ENCODE measurements around the gene DENND4A.

The DENND4A gene

DNA sequence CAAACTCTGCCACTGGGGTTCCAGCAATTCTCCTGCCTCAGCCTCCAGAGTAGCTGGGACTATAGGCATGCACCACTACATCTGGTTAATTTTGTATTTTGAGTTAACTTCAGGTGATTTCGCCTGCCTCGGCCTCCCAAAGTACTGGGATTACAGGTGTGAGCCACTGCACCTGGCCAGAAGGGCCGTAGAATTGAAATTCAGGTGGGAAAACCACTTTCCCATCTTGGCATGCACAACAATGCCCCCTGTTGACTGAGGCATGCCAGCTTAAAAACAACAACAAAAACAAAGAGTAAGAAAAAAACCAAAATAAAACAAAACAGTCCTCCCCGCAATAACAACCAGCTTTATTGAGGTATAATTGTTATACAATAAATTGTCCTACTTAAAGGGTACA, 44.6 kb upstream of the DENND4A start:
- Histone ChIP-seq H3K4me1 (ENCODE audit: control insufficient read depth, insufficient read depth, low read length) (peaks cover 15% of the 10 kb centered on the region), H3K9me3 (ENCODE audit: control insufficient read depth, insufficient read depth, low read depth, low read length) (no peaks in the 10 kb centered on the region), H3K4me3 (ENCODE audit: low read depth, low read length) (no peak overlapping the region), H3K27ac (ENCODE audit: extremely low read depth, low read depth, low read length) (no peak overlapping the region), H3K36me3 (ENCODE audit: control insufficient read depth in 2 of 2, insufficient read depth in 1 of 2, low read length in 2 of 2) (no peaks in the 10 kb centered on the region)
- CTCF ChIA-PET, result interaction anchor here (0.6 to 7.1 kb wide), 20 partner anchors 9 to 536 kb away, joined by 3 to 57 read pairs (median 4); no protein-coding TSS in a partner anchor
- POLR2A ChIA-PET, result no interaction called here
- TF ChIP-seq ZNF654 (tag by site-specific recombination; IDR thresholded peaks at IDR 0.05; ENCODE audit: low read depth) (peak; percentile 63), KLF7 (tag by site-specific recombination; IDR thresholded peaks at IDR 0.05; ENCODE audit: borderline replicate concordance) (no peak), ZNF202 (tag by site-specific recombination; IDR thresholded peaks at IDR 0.05; ENCODE audit: borderline replicate concordance) (no peak), ZNF2 (tag by site-specific recombination; IDR thresholded peaks at IDR 0.05) (peak; percentile 63; the same call in 1 of the 2 replicates)
- TF ChIP-seq, protein P1, sequence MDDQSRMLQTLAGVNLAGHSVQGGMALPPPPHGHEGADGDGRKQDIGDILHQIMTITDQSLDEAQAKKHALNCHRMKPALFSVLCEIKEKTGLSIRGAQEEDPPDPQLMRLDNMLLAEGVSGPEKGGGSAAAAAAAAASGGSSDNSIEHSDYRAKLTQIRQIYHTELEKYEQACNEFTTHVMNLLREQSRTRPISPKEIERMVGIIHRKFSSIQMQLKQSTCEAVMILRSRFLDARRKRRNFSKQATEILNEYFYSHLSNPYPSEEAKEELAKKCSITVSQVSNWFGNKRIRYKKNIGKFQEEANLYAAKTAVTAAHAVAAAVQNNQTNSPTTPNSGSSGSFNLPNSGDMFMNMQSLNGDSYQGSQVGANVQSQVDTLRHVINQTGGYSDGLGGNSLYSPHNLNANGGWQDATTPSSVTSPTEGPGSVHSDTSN (CRISPR knock-in tag; IDR thresholded peaks at IDR 0.05), result no peak
- TF ChIP-seq, protein P2, sequence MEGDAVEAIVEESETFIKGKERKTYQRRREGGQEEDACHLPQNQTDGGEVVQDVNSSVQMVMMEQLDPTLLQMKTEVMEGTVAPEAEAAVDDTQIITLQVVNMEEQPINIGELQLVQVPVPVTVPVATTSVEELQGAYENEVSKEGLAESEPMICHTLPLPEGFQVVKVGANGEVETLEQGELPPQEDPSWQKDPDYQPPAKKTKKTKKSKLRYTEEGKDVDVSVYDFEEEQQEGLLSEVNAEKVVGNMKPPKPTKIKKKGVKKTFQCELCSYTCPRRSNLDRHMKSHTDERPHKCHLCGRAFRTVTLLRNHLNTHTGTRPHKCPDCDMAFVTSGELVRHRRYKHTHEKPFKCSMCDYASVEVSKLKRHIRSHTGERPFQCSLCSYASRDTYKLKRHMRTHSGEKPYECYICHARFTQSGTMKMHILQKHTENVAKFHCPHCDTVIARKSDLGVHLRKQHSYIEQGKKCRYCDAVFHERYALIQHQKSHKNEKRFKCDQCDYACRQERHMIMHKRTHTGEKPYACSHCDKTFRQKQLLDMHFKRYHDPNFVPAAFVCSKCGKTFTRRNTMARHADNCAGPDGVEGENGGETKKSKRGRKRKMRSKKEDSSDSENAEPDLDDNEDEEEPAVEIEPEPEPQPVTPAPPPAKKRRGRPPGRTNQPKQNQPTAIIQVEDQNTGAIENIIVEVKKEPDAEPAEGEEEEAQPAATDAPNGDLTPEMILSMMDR (tag by site-specific recombination; IDR thresholded peaks at IDR 0.05), result peak; percentile 48

DNA sequence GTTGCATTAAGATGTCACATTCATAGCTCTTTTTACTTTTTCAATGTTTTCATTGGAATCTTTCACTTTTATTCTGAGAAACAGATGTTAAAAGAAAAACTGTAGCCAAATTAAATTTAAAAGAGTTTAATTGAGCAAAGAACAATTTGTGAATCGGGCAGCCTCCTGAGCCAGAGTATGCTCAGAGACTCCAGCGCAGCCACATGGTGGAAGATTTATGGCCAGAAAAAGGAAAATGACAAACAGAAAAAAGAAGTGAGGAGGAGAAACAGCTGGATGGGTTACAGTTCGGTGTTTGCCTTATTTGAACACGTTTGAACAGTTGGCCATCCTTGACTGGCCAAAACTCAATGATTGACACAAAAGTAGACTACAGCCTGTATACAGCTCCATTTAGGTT, 43.4 kb upstream of the DENND4A start:
- ChIA-PET POLR2A (interaction anchor here (1.4 kb wide), 1 partner anchor 33 kb away, joined by 5 read pairs; the partner anchor contains the start of gene RAB11A), CTCF (interaction anchor here (0.7 to 7.1 kb wide), 10 partner anchors 10 to 426 kb away, joined by 3 to 57 read pairs (median 4); no protein-coding TSS in a partner anchor)
- H3K27ac ChIP-seq (ENCODE audit: extremely low read depth, low read depth, low read length), result no peak overlapping the region
- no peak overlapping the region for H3K4me3 ChIP-seq (ENCODE audit: low read depth, low read length)
- no peak for TF ChIP-seq ZNF169 (tag by site-specific recombination; IDR thresholded peaks at IDR 0.05)
- TF ChIP-seq ZNF155 (tag by site-specific recombination; IDR thresholded peaks at IDR 0.05), result no peak
- TF ChIP-seq ZNF624 (tag by site-specific recombination; IDR thresholded peaks at IDR 0.05), result no peak
- TF ChIP-seq GLIS1 (tag by site-specific recombination; IDR thresholded peaks at IDR 0.05), result no peak
- TF ChIP-seq ZNF48 (tag by site-specific recombination; IDR thresholded peaks at IDR 0.05), result no peak
- TF ChIP-seq, protein P3, sequence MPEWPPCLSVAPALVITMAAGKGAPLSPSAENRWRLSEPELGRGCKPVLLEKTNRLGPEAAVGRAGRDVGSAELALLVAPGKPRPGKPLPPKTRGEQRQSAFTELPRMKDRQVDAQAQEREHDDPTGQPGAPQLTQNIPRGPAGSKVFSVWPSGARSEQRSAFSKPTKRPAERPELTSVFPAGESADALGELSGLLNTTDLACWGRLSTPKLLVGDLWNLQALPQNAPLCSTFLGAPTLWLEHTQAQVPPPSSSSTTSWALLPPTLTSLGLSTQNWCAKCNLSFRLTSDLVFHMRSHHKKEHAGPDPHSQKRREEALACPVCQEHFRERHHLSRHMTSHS (tag by site-specific recombination; IDR thresholded peaks at IDR 0.05), result no peak
- no peak for TF ChIP-seq ZNF791 (tag by site-specific recombination; IDR thresholded peaks at IDR 0.05)
- no peak for TF ChIP-seq ZNF558 (tag by site-specific recombination; IDR thresholded peaks at IDR 0.05)
- no peak for TF ChIP-seq ZNF37A (tag by site-specific recombination; IDR thresholded peaks at IDR 0.05)
- no peak for TF ChIP-seq ZNF354C (tag by site-specific recombination; IDR thresholded peaks at IDR 0.05; ENCODE audit: borderline replicate concordance, low read depth)
- no peak for TF ChIP-seq ZFP69B (tag by site-specific recombination; IDR thresholded peaks at IDR 0.05)
- no peaks in the 10 kb centered on the region for H3K9me3 ChIP-seq (ENCODE audit: control insufficient read depth, insufficient read depth, low read depth, low read length)
- peaks cover 15% of the 10 kb centered on the region for H3K4me1 ChIP-seq (ENCODE audit: control insufficient read depth, insufficient read depth, low read length)
- no peaks in the 10 kb centered on the region for H3K36me3 ChIP-seq (ENCODE audit: control insufficient read depth in 2 of 2, insufficient read depth in 1 of 2, low read length in 2 of 2)

DNA sequence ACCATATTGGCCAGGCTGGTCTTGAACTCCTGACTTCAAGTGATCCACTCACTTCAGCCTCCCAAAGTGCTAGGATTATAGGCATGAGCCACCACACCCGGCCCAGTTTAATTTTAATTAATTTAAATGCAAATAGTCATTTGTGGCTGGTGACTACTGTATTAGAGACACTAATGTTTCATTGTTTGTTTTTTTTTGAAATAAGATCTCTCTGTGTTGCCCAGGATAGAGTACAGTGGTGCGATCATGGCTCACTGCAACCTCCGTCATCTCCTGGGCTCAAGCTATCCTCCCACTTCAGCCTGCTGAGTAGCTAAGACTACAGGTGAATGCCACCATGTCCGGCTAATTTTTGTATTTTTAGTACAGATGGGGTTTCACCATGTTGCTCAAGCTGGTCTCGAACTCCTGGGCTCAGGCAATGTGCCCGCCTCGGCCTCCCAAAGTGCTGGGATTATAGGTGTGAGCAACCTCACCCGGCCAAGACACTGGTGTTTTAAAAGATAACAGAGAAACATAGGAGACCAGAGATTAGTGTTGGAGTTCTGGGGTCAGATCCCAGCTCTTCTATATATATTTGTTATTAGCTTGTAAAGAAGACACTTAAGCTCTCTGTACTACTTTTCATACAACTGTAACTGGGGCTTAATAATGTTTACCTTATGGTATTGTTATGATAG, 42.6 kb upstream of the DENND4A start:
- no peak overlapping the region for H3K4me3 ChIP-seq (ENCODE audit: low read depth, low read length)
- H3K9me3 ChIP-seq (ENCODE audit: control insufficient read depth, insufficient read depth, low read depth, low read length), result no peaks in the 10 kb centered on the region
- peaks cover 15% of the 10 kb centered on the region for H3K4me1 ChIP-seq (ENCODE audit: control insufficient read depth, insufficient read depth, low read length)
- no peak overlapping the region; the same call in 1 of the 2 replicates for H3K27ac ChIP-seq (ENCODE audit: extremely low read depth, low read depth, low read length)
- ChIA-PET POLR2A (interaction anchor here (1.1 to 1.4 kb wide), 2 partner anchors 28 to 34 kb away, joined by 3 to 5 read pairs; partner anchors contain the start of gene RAB11A), CTCF (interaction anchor here (0.7 to 7.1 kb wide), 12 partner anchors 9 to 425 kb away, joined by 3 to 57 read pairs (median 4); no protein-coding TSS in a partner anchor)
- no peaks in the 10 kb centered on the region for H3K36me3 ChIP-seq (ENCODE audit: control insufficient read depth in 2 of 2, insufficient read depth in 1 of 2, low read length in 2 of 2)
- TF ChIP-seq ZNF423 (tag by site-specific recombination; IDR thresholded peaks at IDR 0.05) (no peak), ZNF184 (tag by site-specific recombination; IDR thresholded peaks at IDR 0.05) (peak; percentile 68; the same call in 1 of the 2 replicates), SCRT2 (tag by site-specific recombination; IDR thresholded peaks at IDR 0.05) (peak; percentile 77), ZNF558 (tag by site-specific recombination; IDR thresholded peaks at IDR 0.05) (no peak), ZNF239 (tag by site-specific recombination; IDR thresholded peaks at IDR 0.05) (no peak), WT1 (tag by site-specific recombination; IDR thresholded peaks at IDR 0.05) (peak; percentile 96), KLF8 (tag by site-specific recombination; IDR thresholded peaks at IDR 0.05) (peak; percentile 51; the same call in 1 of the 2 replicates), ZBTB20 (tag by site-specific recombination; IDR thresholded peaks at IDR 0.05) (no peak), SCRT1 (tag by site-specific recombination; IDR thresholded peaks at IDR 0.05; ENCODE audit: borderline replicate concordance) (peak; percentile 39; the same call in 1 of the 2 replicates), FEZF1 (tag by site-specific recombination; IDR thresholded peaks at IDR 0.05) (peak; percentile 7; the same call in 1 of the 2 replicates), ZNF10 (tag by site-specific recombination; IDR thresholded peaks at IDR 0.05) (no peak)
- TF ChIP-seq, protein P4, sequence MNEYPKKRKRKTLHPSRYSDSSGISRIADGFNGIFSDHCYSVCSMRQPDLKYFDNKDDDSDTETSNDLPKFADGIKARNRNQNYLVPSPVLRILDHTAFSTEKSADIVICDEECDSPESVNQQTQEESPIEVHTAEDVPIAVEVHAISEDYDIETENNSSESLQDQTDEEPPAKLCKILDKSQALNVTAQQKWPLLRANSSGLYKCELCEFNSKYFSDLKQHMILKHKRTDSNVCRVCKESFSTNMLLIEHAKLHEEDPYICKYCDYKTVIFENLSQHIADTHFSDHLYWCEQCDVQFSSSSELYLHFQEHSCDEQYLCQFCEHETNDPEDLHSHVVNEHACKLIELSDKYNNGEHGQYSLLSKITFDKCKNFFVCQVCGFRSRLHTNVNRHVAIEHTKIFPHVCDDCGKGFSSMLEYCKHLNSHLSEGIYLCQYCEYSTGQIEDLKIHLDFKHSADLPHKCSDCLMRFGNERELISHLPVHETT (tag by site-specific recombination; IDR thresholded peaks at IDR 0.05), result peak; percentile 79

All from HEK293 (cell line).